ENCODE measurements around the gene OCRL. TPM values are rescaled to one million over a fixed set of nuclear protein-coding genes. Genes with fewer than 3 reads are reported as not detected.

OCRL gene
- 10.2 and 14.5 TPM in 2 replicates for polyA plus RNA-seq

GRCh38 chrX:129540068-129540653 lies at the start of gene OCRL:
TSS of gene OCRL (plus strand) at chrX:129540259. CDS start at chrX:129540440, 181 bp downstream.

GRCh38 chrX:129523079-129523911 lies 16.8 kb upstream of the OCRL start, which contains the start of gene SMARCA1:
TSS of gene SMARCA1 (minus strand) at chrX:129523490. CDS start at chrX:129523370, 120 bp downstream.

Other genes starting within 250 kb of the OCRL start
- gene SMARCA1, start 16.8 kb upstream of the OCRL start, polyA plus RNA-seq: 22.0 and 28.2 TPM in 2 replicates
- gene APLN, start 114.7 kb downstream of the OCRL start, polyA plus RNA-seq: not detected in 2 replicates
- gene XPNPEP2, start 198.7 kb downstream of the OCRL start, polyA plus RNA-seq: not detected in 2 replicates
- gene SASH3, start 239.7 kb downstream of the OCRL start, polyA plus RNA-seq: not detected in 2 replicates